HG03095 (cell line): ENCODE results near the gene ZNF232.
"Not testable (repeated sequence)": the region's sequence is repeated elsewhere in the genome, so short reads cannot be mapped to it uniquely, and the experiment has no call there.

ENCODE experiments used
- ATAC-seq: cut with Tn5 transposase; IDR thresholded peaks from one replicate; pipeline ENCODE4 v1.9.1; 2021; ENCODE audit warnings: moderate library complexity; ENCODE audit not compliant: unreplicated experiment

Gene ZNF232

DNA sequence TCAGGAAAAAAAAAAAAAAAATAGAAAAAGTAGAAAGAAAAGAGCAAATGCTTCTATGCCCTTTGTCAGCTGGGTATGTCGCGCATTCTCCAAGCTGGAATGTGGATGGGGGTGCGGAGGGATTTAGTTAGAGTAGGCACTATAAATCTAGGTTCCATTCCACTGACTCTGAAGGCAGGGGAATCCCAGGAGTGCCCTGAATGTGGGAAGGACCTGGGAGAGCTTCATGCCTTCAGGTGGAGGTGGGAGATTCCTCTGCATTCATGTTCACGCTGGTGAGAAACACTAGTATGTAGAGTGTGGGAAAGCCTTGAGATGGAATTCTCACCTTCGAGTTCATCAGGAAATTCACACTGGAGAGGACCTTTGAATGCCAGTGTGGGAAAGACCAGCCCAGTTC lies 12.4 kb downstream of the ZNF232 start:
- ATAC-seq: no peak

DNA sequence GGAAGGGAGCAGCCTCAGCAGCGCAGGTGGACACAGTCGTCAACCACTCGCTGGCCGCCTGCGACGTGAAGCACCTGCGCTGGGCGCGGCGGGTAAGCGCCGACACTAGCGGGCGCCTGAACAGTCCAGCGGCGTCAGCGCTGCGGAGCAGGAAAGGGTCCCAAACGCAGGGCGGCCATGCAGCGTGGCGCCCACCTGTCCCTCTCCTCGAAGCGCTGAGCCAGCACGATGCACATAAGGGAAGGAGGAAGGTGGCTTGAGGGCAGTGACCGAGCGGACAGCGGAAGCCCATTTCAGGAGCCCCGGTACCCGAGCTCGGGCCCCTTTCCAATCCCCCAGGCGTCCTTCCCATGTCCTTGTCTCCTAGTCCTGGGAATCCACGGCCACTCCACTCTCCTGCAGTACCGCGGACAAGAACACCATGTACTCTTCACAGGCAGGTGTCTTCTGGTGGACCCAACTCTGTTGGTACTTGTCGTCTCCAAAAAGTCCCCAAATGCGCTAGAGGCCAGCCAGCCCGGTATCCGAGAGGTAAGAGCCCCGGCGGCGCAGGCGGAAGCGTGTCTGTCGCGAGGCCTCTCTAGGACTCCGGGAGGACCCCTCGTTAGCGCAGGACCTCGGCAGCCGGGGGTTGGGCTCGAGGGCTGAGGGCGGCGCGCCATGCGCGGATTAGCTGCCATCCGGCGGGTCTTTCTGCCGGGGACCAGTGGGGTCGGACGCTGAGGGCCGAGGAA lies 14.4 kb downstream of the ZNF232 start:
- no peak for ATAC-seq

DNA sequence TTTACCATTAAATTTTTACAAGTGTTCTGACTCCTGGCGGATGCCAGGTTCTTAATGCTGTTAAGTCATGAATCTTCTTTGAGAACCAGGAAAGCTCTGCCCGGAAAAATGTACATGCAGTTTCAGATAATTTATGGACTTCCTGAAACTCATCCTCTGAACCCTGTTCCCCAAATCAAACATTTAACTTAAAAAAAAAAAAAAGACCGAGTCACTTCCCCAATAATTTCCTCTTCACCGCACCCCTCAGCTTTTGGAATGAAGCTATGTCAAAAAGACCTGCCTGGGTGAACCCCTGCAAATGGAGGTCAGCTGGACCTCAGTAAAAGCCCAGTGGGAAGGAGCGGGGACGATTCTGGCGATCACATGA lies 15.0 kb downstream of the ZNF232 start:
- no peak for ATAC-seq

DNA sequence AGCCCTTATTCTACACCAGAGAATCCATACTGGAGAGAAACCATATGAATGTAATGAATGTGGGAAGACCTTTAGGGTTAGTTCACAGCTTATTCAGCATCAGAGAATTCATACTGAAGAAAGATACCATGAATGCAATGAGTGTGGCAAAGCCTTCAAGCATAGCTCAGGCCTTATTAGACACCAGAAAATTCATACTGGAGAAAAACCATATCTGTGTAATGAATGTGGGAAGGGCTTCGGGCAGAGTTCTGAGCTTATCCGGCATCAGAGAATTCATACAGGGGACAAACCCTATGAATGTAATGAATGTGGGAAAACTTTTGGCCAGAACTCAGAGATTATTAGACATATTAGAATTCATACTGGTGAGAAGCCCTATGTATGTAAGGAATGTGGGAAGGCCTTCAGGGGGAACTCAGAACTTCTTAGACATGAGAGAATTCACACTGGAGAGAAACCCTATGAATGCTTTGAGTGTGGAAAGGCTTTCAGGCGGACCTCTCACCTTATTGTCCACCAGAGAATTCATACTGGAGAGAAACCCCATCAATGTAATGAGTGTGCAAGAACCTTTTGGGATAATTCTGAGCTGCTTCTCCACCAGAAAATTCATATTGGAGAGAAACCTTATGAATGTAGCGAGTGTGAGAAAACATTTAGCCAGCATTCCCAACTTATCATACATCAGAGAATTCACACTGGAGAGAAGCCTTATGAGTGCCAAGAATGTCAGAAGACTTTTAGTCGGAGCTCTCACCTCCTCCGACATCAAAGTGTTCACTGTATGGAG lies 19.3 kb downstream of the ZNF232 start:
- no peak for ATAC-seq

DNA sequence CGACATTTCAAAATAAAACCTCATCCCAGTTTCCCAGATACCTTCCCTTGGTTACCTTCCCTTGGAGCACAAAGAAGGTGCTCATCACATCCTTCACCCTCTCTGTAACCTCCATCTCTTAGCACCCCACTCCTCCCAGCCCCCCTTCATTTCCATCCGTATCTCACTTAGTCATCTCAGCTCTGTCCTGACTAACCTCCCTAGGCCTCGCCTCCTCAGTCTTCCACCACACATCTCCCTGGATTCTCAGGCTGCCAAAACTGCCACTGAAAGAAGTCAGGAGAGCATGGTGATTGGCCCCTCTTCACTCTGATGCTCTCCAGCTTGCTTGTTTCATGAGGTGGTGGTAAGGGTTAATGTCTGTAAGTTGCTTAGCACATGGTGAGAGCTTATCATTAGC lies 31.1 kb downstream of the ZNF232 start:
- no peak for ATAC-seq

DNA sequence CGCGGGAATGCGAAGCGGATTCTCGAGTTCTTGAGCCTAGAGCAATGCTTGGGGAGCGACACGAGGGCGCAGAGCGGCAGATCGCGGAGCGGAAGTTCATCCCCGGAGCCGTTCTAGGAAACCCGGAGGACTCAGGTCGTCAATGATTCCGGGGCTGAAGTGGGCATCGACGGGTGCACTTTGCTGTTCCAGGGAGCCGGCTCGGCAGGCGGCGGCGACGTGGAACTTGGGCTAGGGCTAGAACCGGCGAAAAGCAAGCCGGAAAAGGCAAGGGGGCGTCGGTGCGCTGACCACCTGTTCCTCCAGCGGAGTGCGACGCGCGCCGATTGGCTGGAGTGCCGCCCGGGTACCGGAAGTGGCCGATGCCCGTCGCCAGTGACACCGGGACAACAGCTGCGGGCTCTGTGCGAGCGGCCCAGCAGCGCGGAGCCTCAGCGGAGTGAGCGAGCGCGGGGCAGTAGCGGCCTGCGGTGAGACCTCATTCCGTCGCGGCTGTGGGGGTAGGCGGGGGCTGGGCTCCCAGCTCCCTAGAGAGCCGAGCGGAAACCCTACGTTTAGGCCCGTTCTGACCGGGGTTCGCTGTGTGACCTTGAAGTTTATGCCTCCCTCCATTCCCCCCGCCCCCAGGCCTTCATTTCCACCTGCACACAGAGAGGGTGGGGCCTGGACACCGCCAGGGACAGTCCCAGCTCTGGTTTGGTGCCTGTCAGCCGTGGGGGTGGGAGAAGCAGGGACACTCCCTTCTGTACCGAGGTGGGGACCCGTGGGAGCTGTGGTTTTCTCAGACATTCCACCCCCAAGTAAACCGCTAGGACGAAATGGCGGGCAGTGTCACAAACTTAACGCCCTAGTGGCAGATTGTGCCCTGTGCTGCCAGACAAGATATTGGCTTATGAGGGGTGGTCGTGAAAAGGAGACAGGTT lies 33.3 kb downstream of the ZNF232 start, which contains the start of gene ZFP3:
ZFP3 (plus strand) TSS at position 362 of the 923 bp plus-strand sequence. CDS start 13,038 bp downstream, outside the sequence.
- ATAC-seq: peak; percentile 65

DNA sequence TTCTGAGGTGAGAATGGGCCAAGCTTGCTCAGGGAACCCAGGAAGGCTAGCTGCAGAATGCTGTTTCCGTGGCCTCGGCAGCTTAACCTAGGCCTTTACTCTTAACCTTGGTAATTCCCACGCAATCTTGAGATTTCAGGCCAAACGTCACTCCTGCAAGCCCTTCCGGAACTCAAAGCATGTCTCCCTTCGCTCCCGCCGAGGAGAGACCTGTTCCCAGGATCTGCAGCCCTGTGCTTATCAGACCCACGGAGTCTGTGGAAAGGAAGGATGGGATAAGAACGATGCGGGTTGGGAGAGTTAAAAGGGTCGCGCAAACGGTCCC lies 33.9 kb downstream of the ZNF232 start:
- no peak for ATAC-seq

DNA sequence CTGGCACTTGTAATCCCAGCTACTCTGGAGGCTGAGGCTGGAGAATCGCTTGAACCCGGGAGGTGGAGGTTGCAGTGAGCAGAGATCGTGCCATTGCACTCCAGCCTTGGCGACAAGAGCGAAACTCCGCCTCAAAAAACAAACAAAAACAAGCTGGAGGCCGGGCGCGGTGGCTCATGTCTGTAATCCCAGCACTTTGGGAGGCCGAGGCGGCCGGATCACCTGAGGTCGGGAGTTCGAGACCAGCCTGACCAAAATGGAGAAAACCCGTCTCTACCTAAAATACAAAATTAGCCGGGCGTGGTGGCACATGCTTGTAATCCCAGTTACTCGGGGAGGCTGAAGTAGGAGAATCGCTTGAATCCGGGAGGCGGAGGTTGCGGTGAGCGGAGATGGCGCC lies 34.4 kb downstream of the ZNF232 start:
- not testable (repeated sequence) for ATAC-seq

DNA sequence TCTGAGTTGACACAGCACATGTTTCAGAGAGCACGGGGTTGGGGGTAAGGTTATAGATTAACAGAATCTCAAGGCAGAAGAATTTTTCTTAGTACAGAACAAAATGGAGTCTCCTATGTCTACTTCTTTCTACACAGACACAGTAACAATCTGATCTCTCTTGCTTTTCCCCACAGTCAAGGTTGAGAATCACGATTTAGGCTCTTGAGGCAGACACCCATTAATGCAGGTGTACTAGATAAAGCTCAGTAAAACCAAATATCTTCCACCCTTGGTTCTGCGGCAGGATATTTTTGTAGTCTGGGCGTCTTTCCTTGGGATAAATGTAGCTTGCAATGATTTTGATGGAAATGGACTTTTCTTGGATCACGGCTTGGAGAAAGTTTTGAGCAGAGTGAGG lies 36.2 kb downstream of the ZNF232 start:
- not testable (repeated sequence) for ATAC-seq

DNA sequence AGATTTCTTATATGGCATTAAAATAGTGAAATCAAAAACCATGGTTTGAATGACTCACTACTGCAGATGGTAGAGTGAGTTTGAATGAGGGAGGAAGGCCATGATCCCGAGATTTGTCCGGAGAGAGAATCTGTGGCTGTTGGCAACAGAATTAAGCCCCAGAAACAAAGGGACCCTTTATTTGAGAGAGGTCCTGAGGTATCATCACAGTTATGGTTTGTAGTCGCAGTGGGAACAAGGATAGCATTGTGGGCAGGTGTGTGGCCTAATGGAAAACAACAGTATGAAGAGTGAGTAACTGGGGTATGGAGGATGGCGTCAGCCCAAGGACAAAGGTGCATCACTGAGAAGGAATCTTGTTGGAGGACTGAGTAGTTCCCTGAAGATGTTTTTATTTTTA lies 42.0 kb downstream of the ZNF232 start:
- no peak for ATAC-seq

DNA sequence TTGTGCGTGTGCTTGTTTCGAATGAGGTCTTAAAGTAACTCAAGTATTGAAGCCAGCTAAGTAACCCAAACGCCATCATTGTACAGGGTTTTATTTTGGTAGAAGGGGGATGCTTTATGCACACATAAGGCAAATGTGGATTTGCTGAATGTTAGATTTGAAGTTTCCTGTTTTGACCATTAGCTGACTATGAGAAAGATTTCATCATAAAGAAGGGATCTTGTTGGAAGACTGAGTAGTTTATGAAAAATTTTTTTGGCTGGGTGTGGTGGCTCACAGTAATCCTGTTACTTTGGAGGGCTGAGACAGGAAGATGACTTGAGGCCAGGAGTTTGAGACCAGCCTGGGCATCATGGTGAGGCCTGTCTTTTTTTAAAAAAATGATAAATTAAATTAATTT lies 43.4 kb downstream of the ZNF232 start:
- ATAC-seq: no peak

DNA sequence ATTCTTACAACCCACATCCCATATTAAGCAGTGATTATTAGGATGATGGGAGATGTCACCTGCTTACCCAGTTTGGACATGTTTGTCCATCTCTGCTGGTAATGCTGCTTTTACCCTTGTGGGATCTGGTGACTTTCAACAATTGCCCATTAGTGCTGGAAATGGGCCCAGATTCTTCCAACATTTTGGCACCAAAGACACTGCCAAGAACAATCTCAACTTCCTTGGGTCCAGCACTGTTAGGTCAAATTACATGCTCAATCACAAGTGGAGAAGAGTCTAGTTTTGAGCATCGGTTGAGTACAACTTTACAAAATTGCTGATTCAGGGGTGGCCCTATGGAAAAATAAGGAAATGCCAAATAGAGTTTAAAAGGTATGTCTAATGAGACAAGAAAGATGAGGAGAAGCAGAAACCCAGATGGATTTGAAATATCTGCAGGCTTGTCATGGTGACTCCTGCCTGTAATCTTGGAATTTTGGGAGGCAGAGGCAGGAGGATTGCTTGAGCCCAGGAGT lies 46.4 kb downstream of the ZNF232 start:
- ATAC-seq: no peak
